Measurements from ENCODE around the gene TP53I11. TPM values are rescaled to one million over a fixed set of nuclear protein-coding genes. Genes with fewer than 3 reads are reported as not detected.

The TP53I11 gene
- total and polyA plus RNA-seq, 2 donors (not counting 3 experiments of a cell fraction or from before 2014, with no cell fraction given) = 31.5 to 79.4 TPM

DNA sequence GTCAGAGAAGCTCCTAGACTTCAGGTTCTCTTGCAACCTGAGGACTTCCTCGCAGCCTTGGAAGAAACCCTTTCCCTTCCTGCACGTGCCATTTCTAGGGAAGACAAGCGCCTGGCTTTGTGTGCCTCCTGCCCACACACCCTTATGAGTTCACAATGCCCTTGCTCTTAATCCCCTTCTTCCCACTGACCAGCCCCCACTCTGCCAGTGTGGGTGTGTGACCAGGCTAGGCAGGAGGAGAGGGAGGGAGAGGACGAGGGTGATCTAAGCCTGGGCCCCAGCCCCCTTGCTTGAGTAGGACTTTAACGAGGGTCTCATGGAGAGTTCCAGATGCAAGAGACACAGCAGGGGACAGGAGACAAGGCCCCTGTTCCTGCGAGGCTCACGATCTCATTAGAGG lies 30.2 kb downstream of the TP53I11 start:
- Histone ChIP-seq H3K4me3 (replicated peaks in 1 of 3; ENCODE audit: insufficient read depth in 1 of 3, low read depth in 1 of 3, low read length in 3 of 3) (no peak overlapping the region), H3K4me1 (ENCODE audit: control insufficient read depth, extremely low read depth, insufficient read depth, low read length) (no peaks in the 10 kb centered on the region), H4K20me1 (replicated peaks; ENCODE audit: control insufficient read depth, extremely low read depth, insufficient read depth, low read length) (no peaks in the 10 kb centered on the region), H3K79me2 (ENCODE audit: control insufficient read depth, insufficient read depth, low read length) (no peaks in the 10 kb centered on the region), H3K9ac (replicated peaks; ENCODE audit: extremely low read depth, insufficient read depth, low read length) (no peak overlapping the region), H3K27me3 (ENCODE audit: control insufficient read depth in 2 of 2, insufficient read depth in 2 of 2, low read length in 2 of 2) (no peaks in the 10 kb centered on the region), H2AFZ (ENCODE audit: low read depth, low read length) (no peak overlapping the region), H3K4me2 (ENCODE audit: insufficient read depth, low read length) (no peak overlapping the region), H3K36me3 (ENCODE audit: control insufficient read depth in 2 of 2, extremely low read depth in 1 of 2, insufficient read depth in 2 of 2, low read length in 2 of 2) (peaks cover 0 to 3% of the 10 kb centered on the region in 2 experiments), H3K9me1 (replicated peaks; ENCODE audit: control insufficient read depth, extremely low read depth, insufficient read depth, low read length) (no peaks in the 10 kb centered on the region), H3K27ac (ENCODE audit: insufficient read depth, low read depth, low read length) (no peak overlapping the region), H3K9me3 (replicated peaks; ENCODE audit: control insufficient read depth, insufficient read depth, low read length) (no peaks in the 10 kb centered on the region)
- TF ChIP-seq EZH2 (IDR thresholded peaks at IDR 0.05; ENCODE audit: borderline replicate concordance, low read depth, low read length, severe bottlenecking) = no peak
- no peak for TF ChIP-seq FOS (IDR thresholded peaks at IDR 0.05; ENCODE audit: borderline replicate concordance, insufficient read depth, low read length)
- no peak for TF ChIP-seq MYC (IDR thresholded peaks at IDR 0.05; ENCODE audit: low read depth, low read length)
- TF ChIP-seq, protein P1, sequence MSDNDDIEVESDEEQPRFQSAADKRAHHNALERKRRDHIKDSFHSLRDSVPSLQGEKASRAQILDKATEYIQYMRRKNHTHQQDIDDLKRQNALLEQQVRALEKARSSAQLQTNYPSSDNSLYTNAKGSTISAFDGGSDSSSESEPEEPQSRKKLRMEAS (IDR thresholded peaks at IDR 0.05; ENCODE audit: insufficient read depth, insufficient read length) = no peak
- TF ChIP-seq GATA2 (IDR thresholded peaks at IDR 0.05; ENCODE audit: insufficient read depth, insufficient read length, low read depth, low read length) = no peak
- TF ChIP-seq JUN (IDR thresholded peaks at IDR 0.05; ENCODE audit: borderline replicate concordance, insufficient read depth, insufficient read length, low read depth) = no peak
- no peak for TF ChIP-seq POLR2A (IDR thresholded peaks at IDR 0.05; ENCODE audit: low read depth, low read length)
- TF ChIP-seq, protein P2, sequence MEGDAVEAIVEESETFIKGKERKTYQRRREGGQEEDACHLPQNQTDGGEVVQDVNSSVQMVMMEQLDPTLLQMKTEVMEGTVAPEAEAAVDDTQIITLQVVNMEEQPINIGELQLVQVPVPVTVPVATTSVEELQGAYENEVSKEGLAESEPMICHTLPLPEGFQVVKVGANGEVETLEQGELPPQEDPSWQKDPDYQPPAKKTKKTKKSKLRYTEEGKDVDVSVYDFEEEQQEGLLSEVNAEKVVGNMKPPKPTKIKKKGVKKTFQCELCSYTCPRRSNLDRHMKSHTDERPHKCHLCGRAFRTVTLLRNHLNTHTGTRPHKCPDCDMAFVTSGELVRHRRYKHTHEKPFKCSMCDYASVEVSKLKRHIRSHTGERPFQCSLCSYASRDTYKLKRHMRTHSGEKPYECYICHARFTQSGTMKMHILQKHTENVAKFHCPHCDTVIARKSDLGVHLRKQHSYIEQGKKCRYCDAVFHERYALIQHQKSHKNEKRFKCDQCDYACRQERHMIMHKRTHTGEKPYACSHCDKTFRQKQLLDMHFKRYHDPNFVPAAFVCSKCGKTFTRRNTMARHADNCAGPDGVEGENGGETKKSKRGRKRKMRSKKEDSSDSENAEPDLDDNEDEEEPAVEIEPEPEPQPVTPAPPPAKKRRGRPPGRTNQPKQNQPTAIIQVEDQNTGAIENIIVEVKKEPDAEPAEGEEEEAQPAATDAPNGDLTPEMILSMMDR (IDR thresholded peaks at IDR 0.05; ENCODE audit: extremely low read depth in 1 of 2, insufficient read depth in 1 of 2, low read depth in 1 of 2, low read length in 2 of 2) = no peak
- TF ChIP-seq POLR2AphosphoS5 (IDR thresholded peaks at IDR 0.05; ENCODE audit: insufficient read depth, low read depth, low read length) = no peak
- ChIA-PET POLR2A (no interaction called here), CTCF (interaction anchor here (1.9 kb wide), 1 partner anchor 9 kb away, joined by 11 read pairs; no protein-coding TSS in a partner anchor)
- no TSS peak for BruUV-seq (replicated peaks)
- intact Hi-C loops (cut with micrococcal nuclease) = no loop called here
- FAIRE-seq = no peak
- dilution Hi-C loops (cut with MboI; ENCODE audit: extremely low pct_ligation_motif_present, low sequenced_read_pairs) = no loop called here
- DNase-seq (ENCODE audit: low read depth, low spot score) = no peak

Measured in endothelial cell of umbilical vein (primary cell).